B cell (primary cell): ENCODE results near the gene SYNGR3. TPM values are rescaled to one million over a fixed set of nuclear protein-coding genes. Genes with fewer than 3 reads are reported as not detected.

Source experiments
- ATAC-seq: fragments of 200-7000 bp; cut with Tn5 transposase; one replicate; pipeline ENCODE4 v1.10.0; 2021; ENCODE audit warnings: low read depth, mild to moderate bottlenecking, moderate number of reproducible peaks, moderate library complexity
- CTCF ChIA-PET: fragments of 350-600 bp; sonication (Branson Sonifier 250); formaldehyde crosslinking; loops from one replicate; lab custom pipeline; 2021; ENCODE audit warnings: antibody characterized with exemption, inconsistent platforms; lab: Charles Lee
- POLR2A ChIA-PET: fragments of 350-600 bp; sonication (Branson Sonifier 250); formaldehyde crosslinking; loops from one replicate; lab custom pipeline; 2021; ENCODE audit warnings: antibody characterized with exemption; lab: Charles Lee
- DNase-seq: peaks from one replicate; pipeline ENCODE4 v3.0.0; 2013
- H2AFZ ChIP-seq: 2 replicates; pipeline ENCODE4 v1.6.1; 2012; ENCODE audit warnings: mild to moderate bottlenecking, low read depth, low read length; ENCODE audit not compliant: insufficient read depth, poor library complexity, severe bottlenecking
- H3K27ac ChIP-seq, 2 donors: 1 replicate in 1 of 2; 2 replicates in 1 of 2; pipeline ENCODE4 v1.5.1; 2012 to 2013; ENCODE audit warnings: low read length in 2 of 2, mild to moderate bottlenecking in 2 of 2, moderate library complexity in 1 of 2
- H3K27me3 ChIP-seq, 4 experiments: fragments of 200-600 bp in 1 of 4; sonication (generic) in 1 of 4; replicated peaks in 1 of 4; 1 replicate in 2 of 4; 2 replicates in 2 of 4; pipeline versions ENCODE4 v1.6.1 to v1.7.0; 2013 to 2016; ENCODE audit warnings: low read length in 3 of 4, mild to moderate bottlenecking in 2 of 4, mixed read lengths in 1 of 4, moderate library complexity in 1 of 4; ENCODE audit not compliant: insufficient read depth in 4 of 4, control insufficient read depth in 3 of 4; ENCODE audit errors: control extremely low read depth in 1 of 4
- H3K36me3 ChIP-seq, 2 experiments: replicated peaks in 1 of 2; 1 replicate in 1 of 2; 2 replicates in 1 of 2; pipeline versions ENCODE4 v1.6.1 to v1.7.1; 2013; ENCODE audit warnings: low read length in 1 of 2; ENCODE audit not compliant: insufficient read depth in 2 of 2, control insufficient read depth in 1 of 2; ENCODE audit errors: control extremely low read depth in 1 of 2, extremely low read depth in 1 of 2
- H3K4me1 ChIP-seq, 2 donors: fragments of 200-600 bp in 1 of 2; sonication (generic) in 1 of 2; 1 replicate in 1 of 2; 2 replicates in 1 of 2; pipeline versions ENCODE4 v1.5.1 to v1.6.1; 2013 to 2017; ENCODE audit warnings: low read length in 2 of 2; ENCODE audit not compliant: control insufficient read depth in 2 of 2, insufficient read depth in 2 of 2
- H3K4me2 ChIP-seq: replicated peaks from 2 replicates; pipeline ENCODE3; 2012; ENCODE audit warnings: mild to moderate bottlenecking, low read depth, low read length; ENCODE audit not compliant: poor library complexity, severe bottlenecking
- H3K4me3 ChIP-seq, 5 experiments: fragments of 200-600 bp in 1 of 5; sonication (generic) in 1 of 5; 1 replicate in 3 of 5; 2 replicates in 2 of 5; pipeline versions ENCODE4 v1.5.1 to v1.7.0; 2011 to 2016; ENCODE audit warnings: low read length in 4 of 5, mild to moderate bottlenecking in 4 of 5, low read depth in 2 of 5, control low read depth in 1 of 5, moderate library complexity in 1 of 5; ENCODE audit not compliant: insufficient read depth in 1 of 5; ENCODE audit errors: control extremely low read depth in 1 of 5, extremely low read depth in 1 of 5
- H3K79me2 ChIP-seq: fragments of 200-600 bp; sonication (generic); one replicate; pipeline ENCODE4 v1.6.0; 2016; ENCODE audit warnings: low read length; ENCODE audit not compliant: control insufficient read depth, insufficient read depth
- H3K9ac ChIP-seq: fragments of 200-600 bp; sonication (generic); 2 replicates; pipeline ENCODE4 v1.6.1; 2017; ENCODE audit warnings: mild to moderate bottlenecking, low read length, moderate library complexity
- H3K9me3 ChIP-seq, 3 donors: one replicate each; pipeline versions ENCODE4 v1.6.1 to v1.7.1; 2013; ENCODE audit warnings: low read length in 2 of 3; ENCODE audit not compliant: control insufficient read depth in 2 of 3, insufficient read depth in 1 of 3; ENCODE audit errors: control extremely low read depth in 1 of 3
- H4K20me1 ChIP-seq: 2 replicates; pipeline ENCODE4 v1.6.0; 2012; ENCODE audit warnings: mild to moderate bottlenecking, low read length; ENCODE audit not compliant: insufficient read depth, control insufficient read depth, poor library complexity, severe bottlenecking
- H3K27ac Mint-ChIP-seq: one replicate; pipeline ENCODE4 v1.8.0; 2021; ENCODE audit warnings: mixed read lengths
- H3K27me3 Mint-ChIP-seq: one replicate; pipeline ENCODE4 v1.8.0; 2021; ENCODE audit warnings: mixed read lengths
- H3K4me1 Mint-ChIP-seq: one replicate; pipeline ENCODE4 v1.8.0; 2021; ENCODE audit warnings: mixed read lengths
- H3K4me3 Mint-ChIP-seq: one replicate; pipeline ENCODE4 v1.8.0; 2021; ENCODE audit warnings: mixed read lengths
- H3K9me3 Mint-ChIP-seq: one replicate; pipeline ENCODE4 v1.8.0; 2022; ENCODE audit warnings: mixed read lengths; ENCODE audit not compliant: insufficient read depth
- CTCF ChIP-seq: fragments of 200-600 bp; IDR thresholded peaks from one replicate; pipeline ENCODE4 v1.8.0; 2022; ENCODE audit warnings: antibody characterized with exemption, mild to moderate bottlenecking
- EZH2 ChIP-seq: IDR thresholded peaks from 2 replicates; pipeline ENCODE4 v1.6.1; 2012; ENCODE audit warnings: borderline replicate concordance, low read depth, mild to moderate bottlenecking, moderate library complexity, low read length; ENCODE audit not compliant: insufficient read depth, poor library complexity, severe bottlenecking
- WGBS: methylation state at CpG from one replicate; pipeline ENCODE4 v1.1.5; 2013; ENCODE audit warnings: missing lambda C conversion rate; ENCODE audit not compliant: insufficient coverage; 5-methylcytosine and 5-hydroxymethylcytosine counted together
- intact Hi-C: fragments of 100-400 bp; cut with micrococcal nuclease; formaldehyde crosslinking; loops from one replicate; pipeline ENCODE4 v1.10.0; 2022
- polyA plus RNA-seq: library from polyadenylated mRNA; depleted of rRNA; stranded (reverse); fragments of >200 nt; gene quantifications from 2 replicates; pipeline ENCODE4 v1.2.3, GENCODE V29; 2012
- total RNA-seq, 2 donors: library from RNA; stranded (reverse); fragments of 120-200 nt in 1 of 2; gene quantifications; 1 replicate in 1 of 2; 2 replicates in 1 of 2; pipeline versions ENCODE4 v1.2.3 to v1.2.4, GENCODE V29; 2013 to 2022

SYNGR3 gene
- total and polyA plus RNA-seq, 2 donors (not counting 1 experiment from before 2014, with no cell fraction given) = 19.5 to 19.8 TPM

- Histone ChIP-seq H3K4me2 (peak overlapping the region; percentile 90), H3K4me1 (peaks cover 22 to 41% of the 10 kb centered on the region in 2 donors), H3K36me3 (peaks cover 0 to 29% of the 10 kb centered on the region in 2 experiments), H3K9ac (peak overlapping the region; percentile 98), H3K79me2 (peaks cover 20% of the 10 kb centered on the region), H3K27me3 (no peaks in the 10 kb centered on the region), H3K9me3 (no peaks in the 10 kb centered on the region), H4K20me1 (peaks cover 23% of the 10 kb centered on the region), H2AFZ (peak overlapping the region; percentile 50), H3K27ac (peak overlapping the region; percentile 83 to 100), H3K4me3 (peak overlapping the region; percentile 48 to 94 (median 76))
- Mint-ChIP-seq H3K27me3 (no peaks in the 10 kb centered on the region), H3K4me3 (peak overlapping the region; percentile 94), H3K4me1 (peaks cover 34% of the 10 kb centered on the region), H3K9me3 (no peaks in the 10 kb centered on the region), H3K27ac (peak overlapping the region; percentile 97)
- intact Hi-C loops = loop anchor here (2.0 kb wide), 4 partner anchors 25 to 189 kb away; partner anchors contain the start of genes TRAF7 and ZNF598
- ChIA-PET POLR2A (interaction anchor here (0.5 to 2.9 kb wide), 14 partner anchors 8 to 637 kb away, joined by 3 to 36 read pairs (median 4); partner anchors contain the start of genes GFER, MSRB1, PKD1 and TRAF7), CTCF (interaction anchor here (1.0 to 2.0 kb wide), 2 partner anchors 22 to 26 kb away, joined by 3 to 6 read pairs; partner anchors contain the start of gene MSRB1)
- no peak for TF ChIP-seq EZH2
- no peak for TF ChIP-seq CTCF
- DNase-seq = no peak
- ATAC-seq = no peak
- 21% methylated on average over 23 of the region's 24 CpGs for WGBS
Observed at GRCh38 chr16:1965396-1966001, 24.3 kb upstream of the SYNGR3 start.

- TF ChIP-seq CTCF (no peak), EZH2 (no peak)
- Histone ChIP-seq H3K27me3 (no peaks in the 10 kb centered on the region), H3K4me3 (peak within 1 kb of the TSS; percentile 48 to 94 (median 76)), H3K9me3 (no peaks in the 10 kb centered on the region), H3K79me2 (peaks cover 24% of the 10 kb centered on the region), H3K9ac (peak within 1 kb of the TSS; percentile 98), H3K4me2 (peak within 1 kb of the TSS; percentile 90), H3K27ac (peak within 1 kb of the TSS; percentile 83 to 100), H4K20me1 (peaks cover 23% of the 10 kb centered on the region), H3K4me1 (peaks cover 18 to 41% of the 10 kb centered on the region in 2 donors), H3K36me3 (peaks cover 0 to 22% of the 10 kb centered on the region in 2 experiments), H2AFZ (no peak within 1 kb of the TSS)
- no peaks in the 10 kb centered on the region for H3K27me3 Mint-ChIP-seq
- peak within 1 kb of the TSS; percentile 94 for H3K4me3 Mint-ChIP-seq
- H3K9me3 Mint-ChIP-seq = no peaks in the 10 kb centered on the region
- intact Hi-C loops = no loop called here
- CTCF ChIA-PET = no interaction called here
- DNase-seq (no peak), ATAC-seq (no peak)
- POLR2A ChIA-PET = interaction anchor here (1.0 to 1.1 kb wide), 2 partner anchors 10 to 25 kb away, joined by 3 to 6 read pairs; no protein-coding TSS in a partner anchor
- peaks cover 32% of the 10 kb centered on the region for H3K4me1 Mint-ChIP-seq
- H3K27ac Mint-ChIP-seq = peak within 1 kb of the TSS; percentile 97
- WGBS = 100% methylated on average over 5 of the region's 6 CpGs
Observed at GRCh38 chr16:1966460-1966859, 23.3 kb upstream of the SYNGR3 start, which contains the start of gene RNF151. RNF151 (plus strand) TSS chr16:1966856; CDS start chr16:1966882, 26 bp downstream.
